ENCODE data around the gene NXPH2. TPM values are rescaled to one million over a fixed set of nuclear protein-coding genes. Genes with fewer than 3 reads are reported as not detected.

NXPH2 gene
- total RNA-seq, 4 donors from 2014 or later, result not detected

GRCh38 chr2:138757384-138757783 lies 22.8 kb downstream of the NXPH2 start:
- Histone ChIP-seq H3K4me1 (no peaks in the 10 kb centered on the region), H3K9me3 (no peaks in the 10 kb centered on the region), H3K4me3 (no peak overlapping the region), H3K27me3 (no peaks in the 10 kb centered on the region), H3K27ac (no peak overlapping the region), H3K36me3 (no peaks in the 10 kb centered on the region)
- intact Hi-C loops (cut with DNase I; ENCODE audit: low total_unique reads) (no loop called here), in situ Hi-C loops (cut with MboI; ENCODE audit: low sequenced_read_pairs in 4 of 4) (no loop called here)
- TF ChIP-seq POLR2A (IDR thresholded peaks at IDR 0.05) (no peak), CTCF (IDR thresholded peaks at IDR 0.05 in 4 of 5, conservative IDR thresholded peaks at IDR 0.05 in 1 of 5) (no peak)
- DNase-seq (no peak), ATAC-seq (no peak)

GRCh38 chr2:138752197-138752956 lies 27.8 kb downstream of the NXPH2 start:
- intact Hi-C loops (cut with DNase I; ENCODE audit: low total_unique reads), result no loop called here
- TF ChIP-seq CTCF (IDR thresholded peaks at IDR 0.05 in 4 of 5, conservative IDR thresholded peaks at IDR 0.05 in 1 of 5) (no peak), POLR2A (IDR thresholded peaks at IDR 0.05) (no peak)
- H3K4me3 ChIP-seq, result no peak overlapping the region
- no peaks in the 10 kb centered on the region for H3K36me3 ChIP-seq
- H3K27me3 ChIP-seq, result no peaks in the 10 kb centered on the region
- no peak overlapping the region for H3K27ac ChIP-seq
- ATAC-seq (no peak), DNase-seq (no peak)
- H3K9me3 ChIP-seq, result no peaks in the 10 kb centered on the region
- H3K4me1 ChIP-seq, result no peaks in the 10 kb centered on the region
- in situ Hi-C loops (cut with MboI; ENCODE audit: low sequenced_read_pairs in 4 of 4), result no loop called here

- Histone ChIP-seq H3K27me3 (no peaks in the 10 kb centered on the region), H3K27ac (no peak overlapping the region), H3K4me1 (peaks cover 0 to 13% of the 10 kb centered on the region in 2 donors), H3K4me3 (no peak overlapping the region), H3K36me3 (no peaks in the 10 kb centered on the region), H3K9me3 (no peaks in the 10 kb centered on the region)
- in situ Hi-C loops (cut with MboI; ENCODE audit: low sequenced_read_pairs in 4 of 4), result no loop called here
- ATAC-seq (peak; percentile 79 to 88), DNase-seq (peak; percentile 17 to 25)
- no peak for TF ChIP-seq CTCF (IDR thresholded peaks at IDR 0.05 in 4 of 5, conservative IDR thresholded peaks at IDR 0.05 in 1 of 5)
- no peak for TF ChIP-seq POLR2A (IDR thresholded peaks at IDR 0.05)
- intact Hi-C loops (cut with DNase I; ENCODE audit: low total_unique reads), result no loop called here
Observed at GRCh38 chr2:138744713-138745112, 35.5 kb downstream of the NXPH2 start.

GRCh38 chr2:138742441-138743057 lies 37.6 kb downstream of the NXPH2 start:
- Histone ChIP-seq H3K9me3 (no peaks in the 10 kb centered on the region), H3K27ac (no peak overlapping the region), H3K4me1 (peaks cover 0 to 13% of the 10 kb centered on the region in 2 donors), H3K36me3 (no peaks in the 10 kb centered on the region), H3K4me3 (no peak overlapping the region), H3K27me3 (no peaks in the 10 kb centered on the region)
- TF ChIP-seq CTCF (IDR thresholded peaks at IDR 0.05 in 4 of 5, conservative IDR thresholded peaks at IDR 0.05 in 1 of 5) (no peak), POLR2A (IDR thresholded peaks at IDR 0.05) (no peak)
- in situ Hi-C loops (cut with MboI; ENCODE audit: low sequenced_read_pairs in 4 of 4) (no loop called here), intact Hi-C loops (cut with DNase I; ENCODE audit: low total_unique reads) (no loop called here)
- ATAC-seq (peak; percentile 86 to 90), DNase-seq (peak in 1 of 2 donors; percentile 18)

Measured in gastrocnemius medialis (tissue), 4 donors.